PC-3 (cell line): Measurements from ENCODE around the gene CHAF1A. TPM values are rescaled to one million over a fixed set of nuclear protein-coding genes. Genes with fewer than 3 reads are reported as not detected.

Source experiments
- ATAC-seq: fragments of 200-7000 bp; cut with Tn5 transposase; 2 replicates; pipeline ENCODE4 v1.9.1; 2020; ENCODE audit warnings: mild to moderate bottlenecking, moderate library complexity
- BruUV-seq: library from RNA; stranded (reverse); fragments of 400-500 nt; replicated peaks from 2 replicates; lab custom pipeline; 2021; lab: Mats Ljungman, UMichigan
- CTCF ChIA-PET: fragments of 300-600 bp; sonication (Branson Sonifier 250); formaldehyde crosslinking; loops from one replicate; lab custom pipeline; 2022; ENCODE audit warnings: antibody characterized with exemption; lab: Charles Lee
- POLR2A ChIA-PET: fragments of 300-600 bp; sonication (Branson Sonifier 250); formaldehyde crosslinking; loops from one replicate; lab custom pipeline; 2022; ENCODE audit warnings: antibody characterized with exemption; ENCODE audit not compliant: unreplicated experiment; lab: Charles Lee
- DNase-seq: peaks from one replicate; pipeline ENCODE4 v3.0.0-alpha.2; 2015
- H2AFZ ChIP-seq: fragments of 300-600 bp; sonication (generic); 2 replicates; pipeline ENCODE4 v1.6.0; 2016; ENCODE audit warnings: antibody characterized with exemption, low read length
- H3F3A ChIP-seq: fragments of 300-600 bp; sonication (generic); one replicate; pipeline ENCODE4 v1.6.0; 2017; ENCODE audit warnings: antibody characterized with exemption, low read length, control low read depth, mild to moderate bottlenecking; ENCODE audit not compliant: unreplicated experiment
- H3K27ac ChIP-seq: fragments of 300-600 bp; sonication (generic); 2 replicates; pipeline ENCODE4 v1.5.1; 2016; ENCODE audit warnings: mild to moderate bottlenecking, low read length
- H3K27me3 ChIP-seq: fragments of 300-600 bp; sonication (generic); 2 replicates; pipeline ENCODE4 v1.6.1; 2016; ENCODE audit warnings: low read length, mixed read lengths
- H3K36me3 ChIP-seq: fragments of 300-600 bp; sonication (generic); 2 replicates; pipeline ENCODE4 v1.6.1; 2016; ENCODE audit warnings: low read depth, mixed run types, low read length, mixed read lengths
- H3K4me1 ChIP-seq: fragments of 300-600 bp; sonication (generic); 2 replicates; pipeline ENCODE4 v1.5.1; 2016; ENCODE audit warnings: low read length; ENCODE audit not compliant: insufficient read depth
- H3K4me2 ChIP-seq: fragments of 300-600 bp; sonication (generic); 2 replicates; pipeline ENCODE4 v1.6.0; 2016; ENCODE audit warnings: low read length
- H3K4me3 ChIP-seq: fragments of 300-600 bp; sonication (generic); 2 replicates; pipeline ENCODE4 v1.5.1; 2016; ENCODE audit warnings: mild to moderate bottlenecking, low read length, mixed read lengths
- H3K79me2 ChIP-seq: fragments of 300-600 bp; sonication (generic); 2 replicates; pipeline ENCODE4 v1.6.1; 2017; ENCODE audit warnings: low read length, mixed read lengths
- H3K9ac ChIP-seq: fragments of 300-600 bp; sonication (generic); 2 replicates; pipeline ENCODE4 v1.6.0; 2016; ENCODE audit warnings: mild to moderate bottlenecking, low read length
- H3K9me2 ChIP-seq: fragments of 300-600 bp; sonication (generic); replicated peaks from 2 replicates; pipeline ENCODE4 v1.6.1; 2016; ENCODE audit warnings: mixed run types, low read length, mixed read lengths
- H3K9me3 ChIP-seq: fragments of 300-600 bp; sonication (generic); 2 replicates; pipeline ENCODE4 v1.6.1; 2016; ENCODE audit warnings: low read length, mixed read lengths
- H4K20me1 ChIP-seq: fragments of 300-600 bp; sonication (generic); 2 replicates; pipeline ENCODE4 v1.6.1; 2016; ENCODE audit warnings: low read length, mixed read lengths
- CTCF ChIP-seq: fragments of 300-600 bp; sonication (generic); conservative IDR thresholded peaks from 2 replicates; pipeline ENCODE4 v1.5.1; 2017; ENCODE audit warnings: antibody characterized with exemption, low read depth, mild to moderate bottlenecking, low read length
- EZH2 ChIP-seq: fragments of 300-600 bp; sonication (generic); IDR thresholded peaks from one replicate; pipeline ENCODE4 v1.6.1; 2017; ENCODE audit warnings: antibody characterized with exemption, mild to moderate bottlenecking, low read length; ENCODE audit not compliant: unreplicated experiment
- EZH2phosphoT487 ChIP-seq: fragments of 300-600 bp; sonication (generic); IDR thresholded peaks from 2 replicates; pipeline ENCODE4 v1.6.1; 2018; ENCODE audit warnings: mild to moderate bottlenecking, antibody characterized with exemption, low read length, borderline replicate concordance
- intact Hi-C: fragments of 100-400 bp; cut with micrococcal nuclease; formaldehyde crosslinking; loops from 2 replicates; pipeline ENCODE4 v1.9.0; 2023
- total RNA-seq: library from RNA; depleted of rRNA; stranded (reverse); fragments of >200 nt; gene quantifications from 2 replicates; pipeline ENCODE4 v1.2.3, GENCODE V29; 2014

CHAF1A gene
- total RNA-seq, 1 experiment from 2014 or later: 48.9 TPM

GRCh38 chr19:4416268-4416667, 13.8 kb downstream of the CHAF1A start:
- H4K20me1 ChIP-seq: 0 out of 2 replicates have a peak, but pooled peaks cover 10% of the 10 kb centered on the region
- no peak overlapping the region for H3K4me2 ChIP-seq
- DNase-seq (no peak), ATAC-seq (no peak)
- H3K27me3 ChIP-seq: no peaks in the 10 kb centered on the region
- H3K9ac ChIP-seq: no peak overlapping the region
- TF ChIP-seq CTCF (no peak), EZH2 (no peak), EZH2phosphoT487 (no peak)
- H3K79me2 ChIP-seq: peaks cover 43% of the 10 kb centered on the region
- intact Hi-C loops: no loop called here
- POLR2A ChIA-PET: no interaction called here
- peaks cover 5% of the 10 kb centered on the region; the same call in 1 of the 2 replicates for H3K4me1 ChIP-seq
- CTCF ChIA-PET: no interaction called here
- no peaks in the 10 kb centered on the region for H3F3A ChIP-seq
- H3K9me3 ChIP-seq: no peaks in the 10 kb centered on the region
- H2AFZ ChIP-seq: no peak overlapping the region
- H3K36me3 ChIP-seq: peaks cover 12% of the 10 kb centered on the region; the same call in 1 of the 2 replicates
- no peak overlapping the region for H3K27ac ChIP-seq
- no TSS peak for BruUV-seq
- no peak overlapping the region for H3K4me3 ChIP-seq
- H3K9me2 ChIP-seq: no peaks in the 10 kb centered on the region

- no peak for DNase-seq
- Histone ChIP-seq H4K20me1 (no peaks in the 10 kb centered on the region), H3K36me3 (no peaks in the 10 kb centered on the region; the same call in 1 of the 2 replicates), H3K27me3 (no peaks in the 10 kb centered on the region), H3K4me1 (no peaks in the 10 kb centered on the region), H3K79me2 (no peaks in the 10 kb centered on the region), H3K9ac (no peak overlapping the region), H3K4me3 (no peak overlapping the region), H3K9me3 (no peaks in the 10 kb centered on the region), H2AFZ (no peak overlapping the region), H3F3A (no peaks in the 10 kb centered on the region), H3K4me2 (no peak overlapping the region), H3K9me2 (no peaks in the 10 kb centered on the region), H3K27ac (no peak overlapping the region)
- CTCF ChIA-PET: no interaction called here
- no peak for TF ChIP-seq EZH2
- TF ChIP-seq EZH2phosphoT487: no peak
- no peak for TF ChIP-seq CTCF
- intact Hi-C loops: no loop called here
- BruUV-seq: no TSS peak
- ATAC-seq: no peak
- POLR2A ChIA-PET: no interaction called here
Measured at GRCh38 chr19:4423416-4424126, 21.1 kb downstream of the CHAF1A start.

GRCh38 chr19:4425537-4425936, 23.1 kb downstream of the CHAF1A start:
- H3K79me2 ChIP-seq: no peaks in the 10 kb centered on the region
- ATAC-seq: no peak
- no peak for TF ChIP-seq EZH2phosphoT487
- H3K9me2 ChIP-seq: no peaks in the 10 kb centered on the region
- intact Hi-C loops: no loop called here
- no peaks in the 10 kb centered on the region for H3K27me3 ChIP-seq
- no peaks in the 10 kb centered on the region for H3F3A ChIP-seq
- peaks cover 4% of the 10 kb centered on the region; the same call in 1 of the 2 replicates for H3K36me3 ChIP-seq
- no peak overlapping the region for H3K4me2 ChIP-seq
- H3K4me3 ChIP-seq: no peak overlapping the region
- DNase-seq: no peak
- POLR2A ChIA-PET: no interaction called here
- H2AFZ ChIP-seq: no peak overlapping the region
- no peaks in the 10 kb centered on the region for H4K20me1 ChIP-seq
- H3K4me1 ChIP-seq: no peaks in the 10 kb centered on the region
- BruUV-seq: no TSS peak
- no peak overlapping the region for H3K9ac ChIP-seq
- no peaks in the 10 kb centered on the region for H3K9me3 ChIP-seq
- no peak overlapping the region for H3K27ac ChIP-seq
- CTCF ChIA-PET: no interaction called here
